Activated CD4-positive, alpha-beta T cell treated with anti-CD3 and anti-CD28 coated beads, Interleukin-2, amount 50 U/mL, for 1 hour (primary cell): ENCODE measurements around the gene NAT10.

ENCODE experiments used
- DNase-seq: peaks from one replicate; pipeline ENCODE4 v3.0.0-alpha.2; 2020

Gene NAT10

DNA sequence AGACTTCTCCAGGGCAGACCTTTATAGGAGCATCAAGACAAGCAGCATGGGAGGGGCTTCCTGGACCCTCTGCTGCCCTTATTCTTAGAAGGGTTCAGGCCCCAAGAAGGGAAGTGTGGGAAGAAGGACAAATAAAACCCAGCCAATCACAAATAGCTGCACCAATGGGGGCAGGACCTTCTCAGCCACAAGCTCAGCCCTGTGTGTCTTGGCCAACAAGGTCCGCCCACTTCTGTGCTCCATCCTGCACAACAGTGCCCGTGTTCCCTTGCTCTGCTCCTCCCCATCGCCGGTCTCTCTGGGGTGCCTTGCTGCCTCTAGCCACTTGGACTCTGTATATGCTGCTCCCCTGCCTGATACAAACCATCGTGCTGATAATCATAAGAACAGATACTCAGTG, 86.1 kb downstream of the NAT10 start:
- no peak for DNase-seq

DNA sequence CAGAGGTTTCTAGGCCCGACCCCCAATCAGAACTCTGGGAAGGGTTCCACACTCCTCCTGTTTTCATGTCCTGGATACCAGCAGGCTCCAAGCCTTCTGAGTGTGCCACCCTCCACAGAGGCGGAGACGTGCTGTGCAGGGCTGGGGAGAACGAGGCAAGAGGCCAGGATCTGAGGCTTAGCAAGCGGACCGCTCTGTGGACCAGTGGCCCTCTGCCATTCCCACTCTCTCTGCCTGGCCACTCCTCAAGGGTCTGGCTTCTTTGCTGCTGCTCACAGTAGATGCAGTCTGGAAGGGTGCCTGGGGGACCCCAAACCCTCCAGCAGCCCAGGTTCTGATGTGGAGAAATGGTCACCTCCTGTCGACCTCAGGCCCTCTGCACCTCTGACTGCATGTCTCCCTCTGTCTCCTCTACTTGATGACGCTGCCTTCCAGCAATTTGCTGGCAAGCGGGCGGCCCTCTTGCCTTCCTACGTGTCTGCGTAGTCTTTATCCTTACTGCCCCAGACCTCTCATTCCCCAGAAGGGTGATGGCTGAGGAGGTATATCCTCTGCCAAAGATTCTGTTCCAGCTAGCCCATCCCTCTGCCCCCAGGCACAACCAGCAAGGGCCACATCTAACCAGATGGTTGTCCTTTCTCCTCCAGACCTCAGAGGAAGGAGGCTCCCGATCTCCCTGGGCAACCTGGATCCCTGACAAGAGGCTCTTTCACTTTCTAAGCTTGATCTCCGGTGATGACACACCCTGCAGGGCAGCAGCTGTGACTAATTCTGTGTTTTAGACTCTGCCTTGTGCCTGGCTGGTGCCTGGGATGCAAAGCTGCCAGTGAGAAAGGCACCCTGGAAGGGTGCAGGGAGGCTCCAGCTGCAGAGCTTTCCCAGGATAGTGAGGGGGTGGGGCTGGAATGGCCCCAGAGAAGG, 87.3 kb downstream of the NAT10 start:
- DNase-seq: no peak

GRCh38 chr11:34194576-34195335, 89.3 kb downstream of the NAT10 start:
- DNase-seq: no peak
